Ectodermal cell (in vitro differentiated cells): ENCODE measurements around the gene PAPOLB.
A peak's percentile ranks its signal among the peaks of the same experiment; 100 is the strongest.

Experiments used
- H3K27ac ChIP-seq: 2 replicates; pipeline ENCODE4 v1.7.0; 2013; ENCODE audit warnings: mild to moderate bottlenecking, low read depth, low read length; ENCODE audit not compliant: insufficient read depth, poor library complexity, severe bottlenecking
- H3K27me3 ChIP-seq: 2 replicates; pipeline ENCODE4 v1.7.0; 2013; ENCODE audit warnings: mild to moderate bottlenecking, low read length; ENCODE audit not compliant: insufficient read depth, control insufficient read depth, poor library complexity, severe bottlenecking
- H3K36me3 ChIP-seq: one replicate; pipeline ENCODE4 v1.7.0; 2013; ENCODE audit warnings: low read length; ENCODE audit not compliant: control insufficient read depth, insufficient read depth
- H3K4me1 ChIP-seq: one replicate; pipeline ENCODE4 v1.7.0; 2013; ENCODE audit warnings: low read length; ENCODE audit not compliant: control insufficient read depth, insufficient read depth
- H3K4me3 ChIP-seq: 2 replicates; pipeline ENCODE4 v1.7.0; 2013; ENCODE audit warnings: low read depth, low read length, control low read depth; ENCODE audit not compliant: insufficient read depth
- H3K9me3 ChIP-seq: 2 replicates; pipeline ENCODE4 v1.7.0; 2013; ENCODE audit warnings: mild to moderate bottlenecking, low read length, moderate library complexity; ENCODE audit not compliant: control insufficient read depth
- WGBS, 2 experiments: methylation state at CpG; one replicate each; pipeline ENCODE4 v1.1.7; 2013; ENCODE audit warnings: missing lambda C conversion rate in 2 of 2; 5-methylcytosine and 5-hydroxymethylcytosine counted together

Gene PAPOLB

DNA sequence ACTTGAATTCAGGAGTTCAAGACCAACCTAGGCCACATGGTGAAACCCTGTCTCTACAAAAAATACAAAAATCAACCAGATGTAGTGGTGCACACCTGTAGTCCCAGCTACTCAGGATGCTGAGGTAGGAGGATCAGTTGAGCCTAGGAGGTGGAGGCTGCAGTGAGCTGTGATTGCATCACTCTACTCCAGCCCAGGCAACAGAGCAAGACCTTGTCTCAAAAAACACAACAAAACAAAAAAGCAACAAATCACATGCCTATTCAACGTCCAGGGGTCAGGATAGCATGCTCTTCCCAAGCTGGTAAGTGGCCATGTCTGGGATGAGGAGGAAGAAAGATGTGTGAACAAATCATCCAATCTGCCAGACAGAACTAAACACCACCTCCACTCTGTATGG is 27.9 kb upstream of the PAPOLB start:
- Histone ChIP-seq H3K27ac (no peak overlapping the region), H3K4me3 (no peak overlapping the region), H3K27me3 (peaks cover 3% of the 10 kb centered on the region), H3K4me1 (no peaks in the 10 kb centered on the region), H3K36me3 (no peaks in the 10 kb centered on the region), H3K9me3 (no peaks in the 10 kb centered on the region)
- WGBS, 2 experiments, result 85% methylated on average over 1 of the region's 1 CpG; no CpG with 5 or more reads in 1 of the 2 experiments

DNA sequence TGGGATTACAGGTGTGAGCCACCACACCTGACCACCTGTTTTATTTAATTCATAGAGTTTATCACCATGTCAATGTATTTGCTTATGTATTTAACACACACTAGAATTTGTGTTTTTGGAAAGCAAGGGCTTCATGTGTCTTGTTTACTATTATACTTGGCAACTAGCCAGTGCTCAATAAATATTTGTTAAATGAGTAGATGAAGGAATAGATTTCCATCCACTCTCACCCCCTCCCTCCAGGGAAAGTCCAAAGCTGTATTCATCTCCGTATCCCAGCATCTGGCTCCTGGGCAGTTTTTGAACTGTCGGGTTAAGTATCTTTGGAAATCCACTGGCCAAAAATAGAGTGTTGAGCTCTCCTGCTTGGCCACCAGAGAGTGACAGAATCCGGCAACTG is 26.3 kb upstream of the PAPOLB start:
- Histone ChIP-seq H3K27me3 (peaks cover 4% of the 10 kb centered on the region), H3K27ac (no peak overlapping the region), H3K4me3 (no peak overlapping the region), H3K9me3 (no peaks in the 10 kb centered on the region), H3K36me3 (no peaks in the 10 kb centered on the region), H3K4me1 (no peaks in the 10 kb centered on the region)
- WGBS, 2 experiments, result 84 to 87% methylated on average over 3 of the region's 3 CpGs

DNA sequence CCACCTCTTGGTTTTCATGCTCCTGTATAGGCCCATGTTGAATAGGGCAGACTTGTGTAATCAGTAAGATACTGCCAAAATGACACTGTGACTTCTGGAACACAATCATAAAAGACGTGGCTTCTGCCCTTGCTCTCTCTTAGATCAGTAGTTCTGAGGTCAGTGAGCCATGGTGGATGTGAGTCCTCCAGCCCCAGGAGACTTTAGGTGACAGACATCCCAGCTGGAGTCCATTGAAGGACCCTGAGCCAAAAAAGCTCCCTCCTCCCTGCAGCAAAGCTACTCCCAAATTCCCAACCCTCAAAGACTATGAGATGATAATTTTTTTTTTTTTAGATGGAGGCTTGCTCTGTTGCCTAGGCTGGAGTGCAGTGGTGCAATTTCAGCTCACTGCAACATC is 24.8 kb upstream of the PAPOLB start:
- no peak overlapping the region for H3K27ac ChIP-seq
- 52 to 71% methylated on average over 1 of the region's 1 CpG for WGBS, 2 experiments
- H3K4me3 ChIP-seq, result no peak overlapping the region
- H3K4me1 ChIP-seq, result no peaks in the 10 kb centered on the region
- no peaks in the 10 kb centered on the region for H3K9me3 ChIP-seq
- no peaks in the 10 kb centered on the region for H3K36me3 ChIP-seq
- H3K27me3 ChIP-seq, result peaks cover 18% of the 10 kb centered on the region

DNA sequence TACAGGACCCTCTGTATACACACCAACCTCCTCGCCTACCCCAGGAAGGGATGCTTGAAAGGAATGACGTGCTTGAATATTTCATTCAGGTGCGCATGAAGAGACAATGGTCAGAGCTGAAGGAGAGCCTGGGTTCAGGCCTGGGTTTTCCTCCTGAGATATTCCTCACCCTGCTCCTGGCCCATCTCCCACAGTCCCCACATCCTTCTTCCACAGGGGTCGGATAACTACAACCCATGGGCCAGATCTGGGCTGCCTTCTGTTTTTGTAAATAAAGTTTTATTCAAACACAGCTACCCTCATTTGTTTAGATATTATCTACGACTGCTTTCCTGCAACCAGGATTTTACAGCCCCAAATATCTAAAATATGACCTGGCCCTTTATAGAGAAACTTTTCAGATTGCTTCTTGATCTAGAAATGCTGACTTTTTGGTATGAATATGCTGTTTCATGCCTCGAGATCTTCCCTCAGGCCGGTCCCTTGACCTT is 23.5 kb upstream of the PAPOLB start:
- Histone ChIP-seq H3K36me3 (no peaks in the 10 kb centered on the region), H3K9me3 (no peaks in the 10 kb centered on the region), H3K27ac (no peak overlapping the region), H3K4me3 (no peak overlapping the region), H3K27me3 (peaks cover 21% of the 10 kb centered on the region), H3K4me1 (no peaks in the 10 kb centered on the region)
- WGBS, 2 experiments, result 90 to 95% methylated on average over 7 of the region's 7 CpGs

DNA sequence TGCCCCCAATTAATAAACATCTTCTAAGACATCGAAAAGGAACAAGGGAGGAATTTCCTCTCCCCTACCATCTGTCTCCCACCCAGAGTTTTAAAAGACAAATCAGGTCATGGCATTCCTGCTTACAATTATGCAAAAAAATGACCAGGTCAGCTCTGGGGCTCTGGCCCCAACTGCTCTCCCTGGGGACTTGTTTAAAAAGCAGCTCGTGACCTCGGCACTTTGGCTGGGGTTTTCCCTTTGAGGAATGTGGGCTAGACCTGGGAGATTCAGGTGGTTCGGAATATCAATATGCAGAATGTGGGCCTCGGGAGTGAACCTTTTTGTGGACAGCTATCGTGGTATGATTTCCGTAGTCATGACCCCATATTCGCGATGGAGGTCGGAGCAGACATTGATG is 22.3 kb upstream of the PAPOLB start:
- Histone ChIP-seq H3K4me1 (no peaks in the 10 kb centered on the region), H3K4me3 (no peak overlapping the region), H3K9me3 (no peaks in the 10 kb centered on the region), H3K27ac (no peak overlapping the region), H3K27me3 (peaks cover 18% of the 10 kb centered on the region), H3K36me3 (no peaks in the 10 kb centered on the region)
- WGBS, 2 experiments, result 89 to 90% methylated on average over 10 of the region's 10 CpGs

DNA sequence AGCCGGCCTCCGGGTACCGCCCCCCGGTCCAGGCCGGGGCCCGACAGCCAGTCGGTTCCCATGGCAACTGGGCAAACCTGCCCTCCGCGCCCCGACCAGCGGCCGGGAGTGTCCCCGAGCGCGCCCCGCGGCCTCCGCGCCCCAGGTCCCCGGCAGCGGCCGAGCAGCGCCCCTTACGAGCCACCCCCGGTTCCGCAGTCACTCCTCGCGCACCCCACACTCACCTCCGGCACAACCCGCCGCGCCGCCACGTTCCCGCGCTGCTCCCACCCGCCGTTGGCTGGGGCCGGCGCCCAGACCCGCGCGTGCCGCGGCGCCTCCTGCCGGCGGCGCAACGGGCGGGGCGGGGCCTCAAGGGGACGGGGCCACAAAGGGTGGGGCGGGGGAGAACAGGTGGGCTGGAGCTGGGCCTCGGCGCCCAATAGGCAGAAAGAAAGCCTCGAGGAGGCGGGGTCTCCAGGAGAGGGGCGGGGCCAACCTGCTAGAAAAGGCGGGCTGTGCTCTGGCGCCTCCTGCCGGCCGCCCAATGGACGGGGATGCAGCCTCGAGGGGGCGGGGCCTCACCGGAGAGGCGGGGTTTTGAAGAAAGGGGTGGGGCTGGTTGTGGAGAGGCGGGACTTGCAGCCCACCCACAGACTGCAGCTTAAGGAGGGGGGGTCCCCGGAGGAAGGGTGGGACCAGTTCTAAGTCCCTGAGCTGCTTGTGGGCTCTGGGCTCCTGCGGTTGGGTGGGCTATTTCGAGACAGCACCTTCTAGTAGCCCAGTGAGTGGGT is 21.7 kb upstream of the PAPOLB start, which contains the start of gene RADIL:
RADIL (minus strand) TSS at position 345 of the 773 bp plus-strand sequence. CDS start 5,577 bp downstream, outside the sequence.
- H3K27ac ChIP-seq, result peak within 1 kb of the TSS; percentile 77
- peak within 1 kb of the TSS; percentile 55 for H3K4me3 ChIP-seq
- no peaks in the 10 kb centered on the region for H3K4me1 ChIP-seq
- H3K36me3 ChIP-seq, result no peaks in the 10 kb centered on the region
- no peaks in the 10 kb centered on the region for H3K9me3 ChIP-seq
- H3K27me3 ChIP-seq, result peaks cover 18% of the 10 kb centered on the region
- 4% methylated on average over 72 of the region's 72 CpGs for WGBS, 2 experiments

DNA sequence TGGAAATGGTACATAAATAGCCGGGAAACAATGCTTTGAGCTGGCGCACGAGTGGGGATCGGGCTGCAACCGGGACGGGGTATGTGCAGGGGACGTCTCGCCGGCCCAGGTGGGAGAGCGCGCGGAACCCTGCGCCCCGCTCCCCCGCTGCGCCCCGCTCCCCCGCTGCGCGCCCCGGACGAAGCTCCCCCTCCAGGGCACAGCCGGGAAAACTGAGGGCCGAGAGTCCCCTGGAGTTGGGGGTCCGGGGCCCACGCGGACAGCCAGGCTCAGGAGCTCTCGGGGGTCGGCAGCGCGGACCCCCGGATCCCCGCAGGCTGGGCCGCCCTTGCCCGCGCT is 21.2 kb upstream of the PAPOLB start:
- H3K9me3 ChIP-seq, result no peaks in the 10 kb centered on the region
- H3K4me1 ChIP-seq, result no peaks in the 10 kb centered on the region
- H3K27me3 ChIP-seq, result peaks cover 18% of the 10 kb centered on the region
- no peaks in the 10 kb centered on the region for H3K36me3 ChIP-seq
- peak overlapping the region; percentile 55 for H3K27ac ChIP-seq
- WGBS, 2 experiments, result 0 to 1% methylated on average over 36 of the region's 36 CpGs
- H3K4me3 ChIP-seq, result peak overlapping the region; percentile 55

DNA sequence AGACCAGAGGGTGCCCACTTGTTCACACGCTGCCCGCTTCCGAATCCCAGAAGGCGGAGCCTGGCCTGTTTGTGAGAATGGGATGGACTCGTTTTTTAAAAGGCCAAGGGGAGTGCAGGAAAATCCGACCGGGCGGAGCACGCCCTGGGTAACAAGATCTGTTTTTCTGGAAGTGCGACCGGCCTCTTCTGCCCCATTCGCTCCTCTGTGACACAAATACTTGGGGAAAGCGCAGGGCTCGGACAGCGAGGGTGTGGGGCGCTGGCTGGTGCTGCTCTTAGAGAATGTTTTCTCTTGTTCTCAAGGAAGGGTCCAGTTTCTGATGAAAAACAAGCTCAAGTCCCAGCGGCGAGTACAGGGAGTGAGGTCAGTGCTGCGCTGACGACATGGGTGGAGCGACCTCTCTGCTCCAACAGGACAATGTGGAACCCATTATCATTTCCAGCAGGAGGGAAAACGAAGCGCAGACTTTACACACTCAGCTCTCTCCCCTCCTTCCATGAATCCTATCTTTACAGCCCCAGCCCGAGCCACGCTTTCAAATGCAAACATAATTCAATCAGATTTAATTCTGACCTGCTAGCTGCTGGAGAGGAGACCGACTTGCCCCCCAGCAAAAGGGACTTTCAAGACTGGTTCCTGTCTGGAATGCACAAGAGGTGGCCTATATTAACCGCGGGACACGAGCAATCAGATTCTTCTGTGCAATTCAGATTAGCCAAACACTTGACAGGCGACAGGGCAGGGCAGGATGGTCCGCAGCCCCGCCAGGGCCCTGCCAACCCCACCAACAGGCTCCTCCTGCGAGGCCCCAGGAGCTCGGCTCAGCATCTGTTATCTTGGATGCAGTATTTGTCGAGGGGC is 20.6 kb upstream of the PAPOLB start:
- H3K36me3 ChIP-seq, result no peaks in the 10 kb centered on the region
- H3K27ac ChIP-seq, result peak overlapping the region; percentile 77
- H3K4me1 ChIP-seq, result no peaks in the 10 kb centered on the region
- peaks cover 18% of the 10 kb centered on the region for H3K27me3 ChIP-seq
- WGBS, 2 experiments, result 2% methylated on average over 35 of the region's 35 CpGs
- no peaks in the 10 kb centered on the region for H3K9me3 ChIP-seq
- peak overlapping the region; percentile 55 for H3K4me3 ChIP-seq

DNA sequence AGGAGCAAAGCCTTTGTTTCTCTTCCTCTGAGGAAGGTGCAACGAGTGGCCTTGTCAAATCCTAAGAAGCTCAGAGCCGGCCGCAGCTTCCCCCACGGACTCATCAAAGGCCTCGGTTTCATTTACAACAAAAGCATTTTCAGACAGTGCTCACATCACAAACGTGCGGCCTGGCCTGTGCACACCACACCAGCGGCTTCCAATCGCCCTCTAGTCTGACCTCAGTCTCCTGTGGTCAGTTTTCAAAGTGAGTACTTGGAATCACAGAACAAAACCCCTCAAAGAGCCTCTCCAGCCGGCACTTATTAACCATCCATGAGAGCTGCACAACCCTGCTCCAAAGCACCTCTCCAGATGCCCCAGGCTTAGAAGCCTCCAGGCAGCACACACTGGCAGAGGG is 18.4 kb upstream of the PAPOLB start:
- WGBS, 2 experiments, result 87 to 88% methylated on average over 10 of the region's 10 CpGs
- H3K27ac ChIP-seq, result no peak overlapping the region

DNA sequence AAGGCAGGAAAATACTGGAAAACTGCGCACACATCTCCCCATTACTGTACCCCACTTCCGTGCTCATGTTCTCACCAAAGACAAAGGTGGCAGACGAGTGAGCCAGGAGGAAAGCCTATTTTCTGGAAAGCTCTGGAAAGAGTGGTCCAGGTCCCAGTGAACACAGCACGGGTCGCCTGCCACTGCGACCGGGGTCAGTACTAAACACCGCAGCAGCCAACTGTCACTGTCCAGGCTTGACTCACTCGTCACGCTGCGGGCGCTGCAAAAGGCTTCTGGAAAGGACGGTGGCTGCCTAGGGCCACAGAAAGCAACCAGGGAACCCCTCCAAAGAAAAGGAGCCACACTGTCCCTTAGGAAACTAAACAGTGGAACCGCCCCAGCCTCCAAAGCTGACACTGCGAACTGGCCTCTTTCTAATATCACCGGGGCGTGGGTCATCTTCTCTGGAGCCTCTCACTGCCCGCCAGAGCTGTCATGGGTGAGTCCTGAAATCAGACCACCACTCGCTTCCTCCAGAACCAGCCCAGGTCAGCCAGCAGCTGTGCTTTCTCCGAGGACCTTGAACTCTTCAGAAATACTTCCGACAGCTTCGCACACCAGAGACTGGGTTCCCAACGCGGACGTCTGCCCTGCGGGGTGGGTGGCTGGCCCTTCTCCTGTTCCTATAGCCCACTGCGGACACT is 17.7 kb upstream of the PAPOLB start:
- Histone ChIP-seq H3K4me1 (no peaks in the 10 kb centered on the region), H3K27me3 (peaks cover 18% of the 10 kb centered on the region), H3K4me3 (no peak overlapping the region), H3K36me3 (no peaks in the 10 kb centered on the region), H3K9me3 (no peaks in the 10 kb centered on the region), H3K27ac (no peak overlapping the region)
- 91 to 94% methylated on average over 27 of the region's 27 CpGs for WGBS, 2 experiments

More for the DNA sequence above, 18.4 kb upstream of the PAPOLB start:
- no peak overlapping the region for H3K4me3 ChIP-seq
- H3K9me3 ChIP-seq, result no peaks in the 10 kb centered on the region
- H3K27me3 ChIP-seq, result peaks cover 18% of the 10 kb centered on the region
- H3K4me1 ChIP-seq, result no peaks in the 10 kb centered on the region
- H3K36me3 ChIP-seq, result no peaks in the 10 kb centered on the region
